Thyroid gland (tissue), 4 donors: ENCODE results near the gene KLHL8. TPM values are rescaled to one million over a fixed set of nuclear protein-coding genes. Genes with fewer than 3 reads are reported as not detected.
A peak's percentile ranks its signal among the peaks of the same experiment; 100 is the strongest.

Experiments
- DNase-seq, 2 donors: peaks; one replicate each; pipeline ENCODE4 v3.0.0-alpha.2; 2019
- H3K27ac ChIP-seq, 3 donors: fragments of 200-600 bp; sonication (generic); 1 replicate in 2 of 3; 2 replicates in 1 of 3; pipeline ENCODE4 v1.5.1; 2016 to 2019; ENCODE audit warnings: mild to moderate bottlenecking in 1 of 3, moderate library complexity in 1 of 3
- H3K27me3 ChIP-seq: fragments of 200-600 bp; sonication (generic); one replicate; pipeline ENCODE4 v1.5.1; 2019
- H3K36me3 ChIP-seq, 2 donors: fragments of 200-600 bp; sonication (generic); one replicate each; pipeline ENCODE4 v1.5.1; 2016 to 2019
- H3K4me1 ChIP-seq, 2 donors: fragments of 200-600 bp; sonication (generic); one replicate each; pipeline ENCODE4 v1.5.1; 2017 to 2019
- H3K4me3 ChIP-seq, 3 donors: fragments of 200-600 bp; sonication (generic); replicated peaks in 1 of 3; 1 replicate in 2 of 3; 2 replicates in 1 of 3; pipeline ENCODE4 v1.5.1; 2016; ENCODE audit warnings: mild to moderate bottlenecking in 1 of 3
- H3K9me3 ChIP-seq: fragments of 200-600 bp; sonication (generic); one replicate; pipeline ENCODE4 v1.5.1; 2017
- CTCF ChIP-seq, 6 experiments: fragments of 200-600 bp in 3 of 6; fragments of 450-650 bp in 3 of 6; sonication (generic) in 3 of 6; IDR thresholded peaks; one replicate each; pipeline ENCODE4 v1.5.1; 2016 to 2019; ENCODE audit warnings: antibody characterized with exemption in 6 of 6, mild to moderate bottlenecking in 2 of 6, inconsistent platforms in 1 of 6, moderate library complexity in 1 of 6
- POLR2A ChIP-seq, 2 donors: fragments of 450-650 bp; IDR thresholded peaks; one replicate each; pipeline ENCODE4 v1.6.1; 2017; ENCODE audit warnings: antibody characterized with exemption in 2 of 2, mild to moderate bottlenecking in 2 of 2, moderate library complexity in 1 of 2
- WGBS, 2 donors: methylation state at CpG; one replicate each; pipeline ENCODE4 v1.1.5; 2017; 5-methylcytosine and 5-hydroxymethylcytosine counted together
- intact Hi-C: fragments of 100-400 bp; cut with DNase I; formaldehyde crosslinking; loops from one replicate; pipeline ENCODE4 v1.15.1; 2023
- total RNA-seq, 4 donors: library from RNA; depleted of rRNA; stranded (reverse); fragments of >200 nt; gene quantifications; one replicate each; pipeline ENCODE4 v1.2.3, GENCODE V29; 2016

Gene KLHL8
- total RNA-seq, 4 donors from 2014 or later: 24.1 to 32.8 (median 27.9) TPM

DNA sequence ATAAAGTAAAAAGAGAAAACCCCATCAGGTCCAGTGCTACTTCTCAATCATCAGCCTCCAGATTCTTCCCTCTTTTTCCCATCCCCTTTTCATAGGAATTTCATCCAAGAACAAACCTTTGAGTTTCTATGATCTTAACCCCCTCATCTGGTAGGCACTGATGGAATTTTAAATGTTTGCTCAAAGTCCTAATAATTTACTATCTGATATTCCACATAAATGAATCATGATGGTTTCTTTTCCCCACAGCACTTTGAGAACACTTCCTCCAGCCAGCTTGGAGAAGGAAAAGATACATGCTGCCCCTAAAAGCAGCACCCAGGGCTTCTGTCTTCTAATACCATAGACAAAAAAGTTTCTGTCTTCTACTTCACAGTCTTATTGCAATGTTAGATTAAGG is 19.4 kb upstream of the KLHL8 start:
- H3K27ac ChIP-seq: peak overlapping the region in 2 of 3 donors; percentile 11 to 50
- no peak overlapping the region for H3K4me3 ChIP-seq
- peaks cover 6 to 19% of the 10 kb centered on the region in 2 donors for H3K4me1 ChIP-seq
- H3K9me3 ChIP-seq: no peaks in the 10 kb centered on the region
- no peaks in the 10 kb centered on the region for H3K36me3 ChIP-seq
- no peak for DNase-seq
- no peak for TF ChIP-seq POLR2A (IDR thresholded peaks at IDR 0.05)
- TF ChIP-seq CTCF (IDR thresholded peaks at IDR 0.05): no peak
- intact Hi-C loops: loop anchor here (5.0 to 10.0 kb wide), 2 partner anchors 88 to 315 kb away; no protein-coding TSS in a partner anchor
- H3K27me3 ChIP-seq: no peaks in the 10 kb centered on the region

GRCh38 chr4:87239194-87239593 is 18.8 kb upstream of the KLHL8 start:
- no peak overlapping the region for H3K27ac ChIP-seq
- intact Hi-C loops: loop anchor here (5.0 to 10.0 kb wide), 2 partner anchors 87 to 314 kb away; no protein-coding TSS in a partner anchor
- 88 to 90% methylated on average over 5 of the region's 5 CpGs for WGBS, 2 donors
- peaks cover 6 to 19% of the 10 kb centered on the region in 2 donors for H3K4me1 ChIP-seq
- no peaks in the 10 kb centered on the region for H3K27me3 ChIP-seq
- no peak for DNase-seq
- no peak overlapping the region for H3K4me3 ChIP-seq
- no peak for TF ChIP-seq CTCF (IDR thresholded peaks at IDR 0.05)
- TF ChIP-seq POLR2A (IDR thresholded peaks at IDR 0.05): no peak
- H3K36me3 ChIP-seq: no peaks in the 10 kb centered on the region
- H3K9me3 ChIP-seq: no peaks in the 10 kb centered on the region

DNA sequence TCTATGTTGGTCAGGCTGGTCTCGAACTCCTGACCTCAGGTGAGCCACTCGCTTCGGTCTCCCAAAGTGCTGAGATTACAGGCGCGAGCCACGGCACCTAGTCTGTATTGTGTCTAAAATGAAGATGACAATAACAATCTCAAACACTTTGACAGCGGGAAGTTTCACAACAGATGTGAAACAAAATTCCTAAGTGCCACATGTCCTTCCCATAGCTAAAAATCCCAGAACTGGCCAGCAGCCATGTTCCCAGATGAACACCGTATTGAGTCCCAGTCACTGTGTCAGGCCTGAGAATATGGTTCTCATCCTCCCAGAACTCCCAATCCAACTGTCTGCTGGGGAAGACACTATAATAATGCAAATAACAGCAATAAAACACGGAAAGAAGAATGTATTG is 16.4 kb upstream of the KLHL8 start:
- H3K36me3 ChIP-seq: no peaks in the 10 kb centered on the region
- WGBS, 2 donors: 93 to 94% methylated on average over 9 of the region's 9 CpGs
- H3K4me3 ChIP-seq: no peak overlapping the region
- DNase-seq: no peak
- TF ChIP-seq CTCF (IDR thresholded peaks at IDR 0.05): no peak
- TF ChIP-seq POLR2A (IDR thresholded peaks at IDR 0.05): no peak
- H3K27me3 ChIP-seq: no peaks in the 10 kb centered on the region
- intact Hi-C loops: loop anchor here (5.0 to 10.0 kb wide), 2 partner anchors 85 to 312 kb away; no protein-coding TSS in a partner anchor
- H3K4me1 ChIP-seq: peaks cover 6 to 19% of the 10 kb centered on the region in 2 donors
- no peaks in the 10 kb centered on the region for H3K9me3 ChIP-seq
- H3K27ac ChIP-seq: no peak overlapping the region

- Histone ChIP-seq H3K9me3 (no peaks in the 10 kb centered on the region), H3K36me3 (no peaks in the 10 kb centered on the region), H3K4me1 (peaks cover 5 to 20% of the 10 kb centered on the region in 2 donors), H3K27ac (no peak overlapping the region), H3K27me3 (no peaks in the 10 kb centered on the region), H3K4me3 (peak overlapping the region in 1 of 3 donors; percentile 26)
- no peak for DNase-seq
- TF ChIP-seq CTCF (IDR thresholded peaks at IDR 0.05): no peak
- no peak for TF ChIP-seq POLR2A (IDR thresholded peaks at IDR 0.05)
- intact Hi-C loops: loop anchor here (5.0 to 10.0 kb wide), 2 partner anchors 83 to 310 kb away; no protein-coding TSS in a partner anchor
- 40 to 49% methylated on average over 4 of the region's 4 CpGs for WGBS, 2 donors
Observed at GRCh38 chr4:87235020-87235671, 14.7 kb upstream of the KLHL8 start.

DNA sequence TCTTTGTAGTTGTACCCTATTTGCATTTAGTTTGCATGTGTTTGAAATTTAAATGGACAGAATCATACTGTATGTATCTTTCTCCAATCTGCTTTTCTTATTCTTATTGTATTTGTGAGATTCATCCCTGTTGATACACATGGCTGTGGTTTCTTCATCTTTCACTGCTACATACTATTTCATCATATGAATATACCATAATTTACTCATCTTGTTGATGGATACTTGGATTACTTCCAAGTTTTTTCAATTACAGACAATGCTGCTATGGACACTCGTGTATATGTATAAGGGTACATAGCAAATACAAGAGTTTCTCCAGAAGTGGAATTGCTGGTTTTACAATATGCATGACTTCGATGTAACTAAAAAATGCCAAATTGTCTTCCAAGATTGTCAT is 11.8 kb upstream of the KLHL8 start:
- no peak for DNase-seq
- H3K27me3 ChIP-seq: no peaks in the 10 kb centered on the region
- H3K9me3 ChIP-seq: no peaks in the 10 kb centered on the region
- no peak overlapping the region for H3K27ac ChIP-seq
- H3K4me1 ChIP-seq: peaks cover 0 to 14% of the 10 kb centered on the region in 2 donors
- TF ChIP-seq POLR2A (IDR thresholded peaks at IDR 0.05) (no peak), CTCF (IDR thresholded peaks at IDR 0.05) (no peak)
- WGBS, 2 donors: 77 to 88% methylated on average over 2 of the region's 2 CpGs
- intact Hi-C loops: loop anchor here (10.0 kb wide), 1 partner anchor 307 kb away; no protein-coding TSS in a partner anchor
- H3K36me3 ChIP-seq: no peaks in the 10 kb centered on the region
- H3K4me3 ChIP-seq: no peak overlapping the region
